Stimulated activated CD4-positive, alpha-beta T cell treated with anti-CD3 and anti-CD28 coated beads, Interleukin-1b, Interleukin-23, amount 100 ng/mL, for 1 hour (primary cell): ENCODE data around the gene C10orf105.
A peak's percentile ranks its signal among the peaks of the same experiment; 100 is the strongest.

Source experiments
- DNase-seq, 2 donors: peaks; one replicate each; pipeline ENCODE4 v3.0.0-alpha.2; 2020; ENCODE audit warnings: low read depth in 2 of 2

C10orf105 gene

DNA sequence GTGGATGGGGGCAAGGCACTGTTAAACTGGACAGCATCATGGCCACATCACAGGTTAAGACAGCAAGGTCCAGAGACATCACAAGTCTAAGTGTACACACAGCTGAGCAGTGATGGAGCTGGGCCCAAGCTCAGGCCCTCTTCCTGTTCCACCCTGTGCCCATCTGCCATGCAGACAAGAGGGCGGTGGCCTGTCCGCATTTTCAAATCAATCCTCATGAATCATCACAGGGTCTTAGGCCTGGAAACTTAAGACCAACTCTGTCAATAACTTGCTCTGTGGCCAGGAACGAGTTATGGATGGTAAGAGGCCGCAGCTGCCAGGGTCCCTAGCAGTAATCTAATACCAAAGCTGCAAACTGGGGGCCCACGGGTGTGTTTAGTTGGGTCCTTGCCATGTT is 3.2 kb downstream of the C10orf105 start:
- DNase-seq: no peak

- no peak for DNase-seq
Measured at GRCh38 chr10:71715860-71716259, 3.7 kb downstream of the C10orf105 start.

GRCh38 chr10:71715026-71715425 is 4.6 kb downstream of the C10orf105 start:
- no peak for DNase-seq

GRCh38 chr10:71714592-71714991 is 5.0 kb downstream of the C10orf105 start:
- no peak for DNase-seq

GRCh38 chr10:71714031-71714410 is 5.6 kb downstream of the C10orf105 start:
- DNase-seq: no peak

DNA sequence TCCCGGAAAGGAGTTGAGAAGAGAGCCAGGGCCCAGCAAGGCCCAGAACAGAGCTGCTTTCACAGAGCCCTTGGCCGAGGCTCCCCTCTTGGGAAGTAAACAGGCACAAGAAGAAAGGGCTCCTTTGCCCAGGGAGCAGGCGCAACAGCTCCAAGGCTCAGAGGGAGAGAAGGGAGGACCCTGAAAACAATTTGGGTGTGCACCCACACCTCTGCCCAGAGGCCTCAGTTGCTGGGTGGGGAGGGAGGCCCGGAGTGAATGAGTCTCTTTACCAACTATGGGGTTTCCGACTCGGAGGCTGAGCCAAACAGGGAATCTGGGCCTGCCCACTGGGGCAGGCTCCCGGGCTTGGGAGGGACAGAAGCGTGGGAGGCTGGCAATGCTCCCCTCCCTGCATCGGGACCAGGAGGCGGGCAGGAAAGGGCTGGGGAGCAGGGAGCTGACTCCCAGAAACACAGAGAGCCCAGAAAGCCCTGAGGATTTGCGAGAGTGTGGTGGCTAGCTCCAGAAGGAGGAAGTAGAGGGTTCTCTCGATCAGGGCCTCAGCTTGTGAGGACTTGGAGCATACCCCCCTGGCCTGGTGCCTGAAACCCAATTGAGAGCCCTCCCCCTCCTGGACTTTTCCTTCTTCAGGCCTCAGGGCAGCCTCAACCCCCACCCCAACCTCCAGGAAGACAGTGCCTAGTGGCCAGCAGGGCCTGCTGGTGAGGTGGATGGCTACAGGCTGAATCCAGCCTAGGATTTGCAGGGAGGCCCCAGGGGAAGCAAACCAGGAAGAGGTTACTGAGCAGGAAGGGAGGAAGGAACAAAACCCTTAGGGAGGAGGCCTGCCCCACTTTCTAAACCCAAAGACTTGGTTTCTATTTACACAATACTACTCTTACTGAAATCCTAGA is 6.2 kb downstream of the C10orf105 start:
- DNase-seq: no peak

DNA sequence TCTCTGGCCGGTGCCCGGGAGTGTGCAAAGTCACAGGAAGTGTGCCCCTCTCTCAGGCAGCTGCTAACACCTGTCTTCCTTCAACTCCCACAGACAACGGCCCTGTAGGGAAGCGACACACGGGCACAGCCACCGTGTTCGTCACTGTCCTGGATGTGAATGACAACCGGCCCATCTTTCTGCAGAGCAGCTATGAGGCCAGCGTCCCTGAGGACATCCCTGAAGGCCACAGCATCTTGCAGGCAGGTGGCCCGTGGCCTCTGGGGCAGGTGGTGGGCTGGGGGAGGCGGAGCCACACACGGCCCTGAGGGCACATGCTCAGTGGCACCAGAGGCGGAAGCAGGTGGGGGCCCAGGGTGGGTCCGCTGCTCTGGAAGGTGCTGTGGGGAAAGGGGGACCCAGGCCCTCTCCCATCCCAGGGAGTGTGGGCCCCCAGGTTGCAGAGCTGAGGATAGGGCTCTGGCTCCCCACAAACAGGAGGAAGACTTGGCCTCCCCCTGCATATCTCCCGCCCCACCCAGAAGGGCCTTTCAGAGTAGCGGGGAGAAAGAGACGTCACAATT is 6.9 kb downstream of the C10orf105 start:
- DNase-seq: no peak

DNA sequence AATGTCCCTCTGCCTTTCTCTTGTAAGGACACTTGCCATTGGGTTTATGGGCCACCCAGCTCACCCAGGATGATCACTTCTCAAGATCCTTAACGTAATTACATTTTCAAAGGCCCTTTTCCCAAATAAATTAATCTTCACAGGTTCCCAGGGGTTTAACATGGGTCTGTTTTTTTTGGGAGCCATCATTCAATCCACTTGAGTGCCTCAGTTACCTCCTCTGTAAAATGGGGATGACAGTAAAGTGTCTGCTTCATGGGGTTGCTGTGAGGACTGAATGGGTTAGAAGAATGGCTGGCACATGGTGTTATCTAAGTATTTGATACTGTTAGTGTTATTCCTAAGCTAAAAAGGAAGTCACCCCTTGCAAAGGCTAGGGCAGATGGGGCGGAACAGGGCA is 7.4 kb downstream of the C10orf105 start:
- DNase-seq: no peak

GRCh38 chr10:71711052-71711623 is 8.4 kb downstream of the C10orf105 start:
- DNase-seq: no peak

- DNase-seq: no peak
Measured at GRCh38 chr10:71710519-71710918, 9.1 kb downstream of the C10orf105 start.

DNA sequence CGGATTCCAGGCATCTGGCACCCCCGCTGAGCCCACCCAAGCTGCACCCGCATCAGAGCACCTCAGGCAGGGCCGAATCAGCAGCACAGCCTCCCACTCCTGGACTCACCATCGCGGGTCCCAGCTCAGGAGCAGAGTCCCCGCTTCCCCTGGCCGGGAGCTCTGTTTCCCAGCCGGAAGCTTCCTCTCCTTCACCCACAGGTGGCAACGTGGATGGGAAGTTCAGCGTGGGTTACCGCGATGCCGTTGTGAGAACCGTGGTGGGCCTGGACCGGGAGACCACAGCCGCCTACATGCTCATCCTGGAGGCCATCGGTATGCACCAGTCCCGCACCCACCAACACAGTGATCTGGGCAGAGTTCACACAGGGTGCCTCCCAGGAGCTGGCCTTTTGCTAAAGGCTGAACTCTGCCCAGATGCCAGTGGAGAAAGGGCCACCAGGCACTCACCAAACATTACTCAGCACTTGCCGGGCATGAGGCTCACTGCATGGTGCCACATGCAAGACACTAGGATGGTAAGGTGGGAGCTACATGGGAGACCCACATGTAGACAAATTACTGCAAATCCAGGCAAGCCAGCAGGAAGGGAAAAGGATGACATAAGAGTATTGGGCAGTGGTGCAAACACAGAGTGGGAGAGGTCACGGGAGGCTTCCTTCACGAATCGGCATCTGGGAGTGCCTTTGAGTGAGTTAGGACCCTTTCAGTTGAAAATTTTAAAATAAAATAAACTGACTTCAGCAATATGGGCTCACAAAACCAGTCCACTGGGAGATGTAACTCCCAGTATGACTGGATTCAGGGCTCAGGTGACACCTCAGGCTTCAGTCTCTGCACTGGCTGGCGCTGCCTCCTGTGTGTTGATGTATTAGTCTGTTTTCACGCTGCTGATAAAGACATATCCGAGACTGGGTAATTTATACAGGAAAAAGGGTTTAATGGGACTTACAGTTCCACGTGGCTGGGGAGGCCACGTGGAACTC is 10.4 kb downstream of the C10orf105 start:
- no peak for DNase-seq

DNA sequence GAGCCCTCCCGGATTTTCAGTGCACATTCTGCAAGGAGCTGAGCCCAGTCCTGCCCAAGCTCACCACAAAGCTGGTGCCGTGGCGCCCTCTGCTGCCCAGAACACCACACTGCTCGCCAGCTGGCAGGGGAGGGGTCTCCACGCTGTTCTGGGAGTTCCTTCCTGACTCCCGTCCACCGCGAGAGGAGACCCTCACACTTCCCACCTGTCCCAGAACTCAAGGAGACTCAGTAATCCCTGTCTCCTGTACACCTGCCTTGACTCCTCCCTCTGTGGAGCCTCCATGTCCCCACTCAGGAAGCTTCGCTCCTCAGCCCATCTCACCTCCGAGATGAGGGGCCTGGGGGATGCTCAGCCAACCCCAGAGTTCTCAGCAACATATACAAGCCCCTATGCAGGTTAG is 11.3 kb downstream of the C10orf105 start:
- peak; percentile 17 to 50 for DNase-seq

DNA sequence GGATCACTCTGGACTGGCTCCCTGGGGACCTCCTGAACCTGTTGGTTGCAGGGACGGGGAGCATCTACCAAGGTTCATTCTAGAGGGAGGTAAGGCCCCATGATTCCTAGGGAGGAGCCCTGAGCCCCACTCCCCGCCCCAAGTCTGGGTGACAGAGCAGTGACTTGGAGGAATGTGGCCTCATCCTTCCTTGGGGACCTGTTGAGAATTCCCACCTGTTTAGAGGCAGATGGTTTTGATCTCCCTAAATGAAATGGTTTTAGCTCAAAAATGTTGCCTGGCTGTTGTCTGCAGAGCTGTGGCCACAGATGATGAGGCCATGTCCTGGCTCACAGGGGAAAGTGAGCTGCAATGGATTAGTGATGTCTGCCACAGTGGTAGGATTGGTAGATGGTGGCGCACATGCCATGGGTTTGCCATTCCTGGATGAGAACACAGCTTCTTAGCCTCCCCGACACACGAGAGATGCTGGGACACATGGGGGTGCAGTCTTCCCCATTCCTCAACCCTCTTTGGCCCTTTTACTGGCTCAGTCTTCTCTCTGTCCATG is 12.3 kb downstream of the C10orf105 start:
- DNase-seq: no peak

DNA sequence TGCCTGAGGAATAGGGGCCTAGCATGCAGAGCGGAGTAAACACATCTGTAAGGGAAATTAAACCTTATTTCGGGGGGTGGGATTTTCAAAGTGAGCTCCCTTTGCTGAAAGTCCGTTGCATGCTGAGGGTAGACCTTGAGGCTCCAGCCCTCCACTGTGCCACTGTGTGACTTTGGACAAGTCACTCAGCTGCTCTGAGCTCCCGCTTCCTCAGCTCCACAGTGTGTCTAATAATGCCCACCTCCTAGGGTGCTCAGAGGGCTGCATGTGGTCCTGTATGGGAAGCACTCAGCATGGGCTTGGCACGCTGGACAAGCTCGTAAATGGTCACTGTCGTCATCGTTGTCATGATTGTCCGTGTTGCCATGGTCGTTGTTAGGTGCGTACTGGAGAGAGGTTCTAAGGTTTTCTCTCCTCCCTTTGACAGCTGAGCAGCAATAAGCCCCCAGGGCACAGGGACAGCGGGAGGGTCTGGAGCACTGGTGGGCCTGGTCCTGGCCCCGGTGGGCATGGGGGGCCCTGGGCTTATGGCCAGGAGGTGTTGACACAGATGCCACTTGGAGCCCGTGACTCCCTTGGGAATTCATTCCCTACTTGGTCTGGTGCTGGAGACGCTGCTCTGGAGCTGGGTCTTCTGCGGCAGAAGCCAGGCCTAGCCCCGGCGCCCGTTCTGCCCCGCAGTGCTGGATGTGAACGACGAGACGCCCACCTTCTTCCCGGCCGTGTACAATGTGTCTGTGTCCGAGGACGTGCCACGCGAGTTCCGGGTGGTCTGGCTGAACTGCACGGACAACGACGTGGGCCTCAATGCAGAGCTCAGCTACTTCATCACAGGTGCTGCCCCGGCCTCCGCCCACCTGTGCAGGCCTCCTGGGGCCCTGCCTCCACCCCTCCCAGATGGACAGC is 13.1 kb downstream of the C10orf105 start:
- no peak for DNase-seq

DNA sequence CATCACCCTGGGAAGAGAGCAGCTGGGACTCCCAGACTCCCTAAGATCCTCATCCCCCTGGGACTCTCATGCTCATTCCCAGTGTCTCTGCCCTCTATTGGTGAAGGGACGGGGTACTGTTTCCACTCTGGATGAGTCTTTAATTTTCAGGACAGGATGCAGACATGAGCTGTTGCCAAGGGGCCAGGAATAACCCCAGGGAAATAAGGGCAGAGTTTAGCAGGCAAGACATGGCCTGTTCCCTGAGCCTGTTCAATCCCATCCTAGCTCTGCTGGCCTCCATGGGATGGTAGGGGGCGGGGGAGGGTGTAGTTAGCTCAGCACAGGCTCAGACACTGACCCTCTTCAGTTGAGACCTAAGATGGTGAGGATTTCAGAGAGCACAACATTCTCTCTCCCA is 14.0 kb downstream of the C10orf105 start:
- no peak for DNase-seq

GRCh38 chr10:71704816-71705215 is 14.8 kb downstream of the C10orf105 start:
- DNase-seq: no peak

DNA sequence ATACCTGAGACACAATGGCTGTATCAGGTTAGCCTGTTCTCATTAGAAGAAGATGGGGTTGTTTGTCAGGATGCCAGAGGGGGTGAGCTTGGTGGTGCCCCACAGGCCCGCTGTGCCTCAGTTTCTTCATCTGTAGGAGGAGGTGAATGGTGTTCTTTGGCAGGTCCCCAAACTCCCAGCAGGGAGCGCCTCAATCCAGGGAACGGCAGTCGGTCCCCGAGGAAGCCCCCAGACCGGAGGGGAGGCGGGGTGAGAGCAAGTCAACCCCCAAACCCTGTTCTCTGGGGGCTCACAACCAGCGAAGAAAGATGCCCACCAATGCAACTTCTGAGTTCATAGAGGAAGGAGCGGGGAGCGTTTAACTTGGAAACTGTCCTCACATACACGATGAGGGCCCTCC is 16.0 kb downstream of the C10orf105 start:
- DNase-seq: no peak

- DNase-seq: no peak
Measured at GRCh38 chr10:71701496-71702132, 18.0 kb downstream of the C10orf105 start.

DNA sequence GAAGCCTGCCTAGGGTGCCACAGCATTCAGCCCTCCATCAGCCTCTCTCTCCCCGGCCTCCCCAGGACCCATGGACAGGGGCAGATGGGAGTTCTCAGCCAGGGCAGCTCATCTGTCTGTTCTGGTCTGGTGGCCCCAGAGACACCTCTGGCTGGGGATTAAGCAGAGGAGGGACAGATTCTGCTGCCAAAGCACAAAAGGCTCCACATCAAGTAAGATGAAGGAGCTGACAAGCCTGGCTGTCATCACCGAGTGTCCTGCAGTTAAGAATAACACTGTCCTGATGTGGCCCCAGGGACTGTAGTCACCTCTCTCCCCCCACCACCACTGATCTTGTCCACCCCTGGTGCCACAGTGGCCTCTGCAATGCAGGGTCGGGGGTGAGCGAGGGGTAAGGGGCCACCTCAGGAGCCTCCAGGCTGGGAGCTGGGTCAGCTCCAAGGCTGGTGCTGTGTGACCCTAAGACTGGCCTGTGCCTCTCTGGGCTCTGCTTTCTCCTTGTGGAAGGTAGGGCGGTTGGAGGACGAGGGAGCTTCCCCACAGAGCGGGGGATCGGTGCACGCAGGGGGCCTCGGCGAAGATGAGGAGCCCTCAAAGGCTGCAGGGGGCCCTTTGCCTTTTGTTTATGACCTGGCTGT is 18.7 kb downstream of the C10orf105 start:
- no peak for DNase-seq

DNA sequence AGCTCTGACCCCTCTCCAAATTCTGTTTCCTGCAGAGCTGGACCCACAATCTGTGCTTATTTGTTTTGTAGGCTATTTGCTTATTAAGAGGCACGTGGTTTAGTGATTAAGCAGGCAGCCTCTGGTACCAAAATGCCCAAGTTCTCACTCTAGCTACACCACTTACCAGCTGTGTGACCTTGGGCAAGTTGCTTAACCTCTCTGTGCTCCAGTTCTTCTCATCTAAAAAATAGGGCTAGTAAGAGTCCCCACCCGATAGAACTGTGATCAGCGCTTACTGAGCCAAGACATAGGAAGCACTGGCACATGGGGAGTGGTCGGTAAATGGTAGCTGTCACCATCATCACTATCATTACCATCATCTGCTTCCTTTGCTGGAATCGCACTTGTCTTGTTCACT is 20.8 kb downstream of the C10orf105 start:
- no peak for DNase-seq
